GM21515 (cell line): ENCODE measurements around the gene TLCD5.

ENCODE experiments used
- ATAC-seq: cut with Tn5 transposase; IDR thresholded peaks from one replicate; pipeline ENCODE4 v1.9.1; 2021; ENCODE audit not compliant: unreplicated experiment

TLCD5 gene

DNA sequence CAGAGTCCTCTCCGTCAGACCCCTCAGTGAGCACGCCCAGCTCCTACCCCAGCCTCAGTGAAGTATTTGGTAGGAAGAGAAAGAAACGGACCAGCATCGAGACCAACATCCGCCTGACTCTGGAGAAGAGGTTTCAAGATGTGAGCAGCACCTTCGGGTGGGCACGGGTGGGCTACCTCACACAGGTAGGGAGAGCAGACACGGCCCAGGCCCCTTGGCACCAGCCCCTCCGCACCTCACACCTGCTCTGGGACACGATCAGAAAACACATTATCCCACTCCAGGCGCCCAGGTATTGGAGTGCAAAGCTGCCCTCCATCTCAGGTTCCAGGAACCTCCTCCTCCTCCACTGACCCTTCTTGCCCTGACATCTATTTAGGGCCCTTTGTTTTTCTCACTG, 17.6 kb upstream of the TLCD5 start:
- ATAC-seq: no peak

- ATAC-seq: no peak
Measured at GRCh38 chr11:120308081-120308480, 17.0 kb upstream of the TLCD5 start.

GRCh38 chr11:120310870-120311269, 14.2 kb upstream of the TLCD5 start:
- no peak for ATAC-seq

DNA sequence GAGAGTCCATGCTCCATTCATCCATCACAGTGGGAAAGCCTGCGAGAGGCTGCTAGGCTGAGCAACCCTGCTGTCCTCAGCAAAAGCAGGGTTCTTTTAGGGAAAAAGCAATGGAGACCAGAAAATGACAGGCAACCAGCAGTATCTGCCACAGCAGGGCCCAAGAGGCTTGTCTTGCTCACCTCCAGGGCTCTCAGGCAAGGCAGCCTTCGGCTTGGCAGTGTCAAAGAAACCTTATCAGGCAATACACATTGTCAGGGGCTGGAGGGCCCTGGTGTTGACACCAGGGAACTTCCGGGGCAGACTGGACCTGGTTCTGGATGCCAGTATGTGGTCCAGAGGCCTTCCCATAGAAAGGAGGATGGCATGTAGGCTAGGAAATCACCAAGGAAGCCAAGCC, 10.2 kb upstream of the TLCD5 start:
- ATAC-seq: no peak

GRCh38 chr11:120316880-120317688, 8.0 kb upstream of the TLCD5 start:
- no peak for ATAC-seq

DNA sequence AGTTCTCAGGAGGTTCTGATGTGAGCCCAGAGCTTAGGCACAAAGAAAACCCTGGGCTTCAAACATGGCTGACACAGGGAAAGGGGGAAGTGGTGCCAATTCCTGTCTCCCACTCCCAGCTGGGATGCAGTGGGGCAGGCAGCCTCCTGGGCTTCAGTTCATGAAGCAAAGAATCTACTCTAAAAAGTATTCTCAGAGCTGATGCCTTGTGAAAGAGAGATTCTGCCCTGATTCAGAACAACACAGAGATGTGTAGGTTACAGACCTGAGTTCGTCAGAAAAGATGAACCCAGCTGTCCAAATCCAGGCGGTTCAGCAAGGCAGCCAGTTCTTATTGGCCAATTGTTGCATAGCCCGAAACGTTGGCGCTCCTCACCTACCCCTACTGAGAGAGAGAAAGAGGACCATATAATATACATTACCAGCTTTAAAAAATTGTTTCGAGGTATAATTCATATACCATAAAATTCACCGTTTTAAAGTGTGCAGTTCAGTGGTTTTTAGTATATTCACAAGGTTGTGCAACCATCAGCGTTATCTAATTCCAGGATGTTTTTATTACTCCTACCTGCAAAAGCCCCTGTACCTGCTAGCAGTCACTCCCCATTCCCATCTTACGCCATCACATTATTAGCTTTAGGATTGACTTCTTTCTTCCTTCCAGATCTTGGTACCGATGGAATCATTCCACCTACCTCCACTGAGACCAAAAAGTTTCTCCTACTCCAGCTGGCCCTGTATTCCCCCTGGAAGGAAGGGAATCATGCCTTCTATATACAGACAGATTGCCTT, 7.2 kb upstream of the TLCD5 start:
- ATAC-seq: no peak

- ATAC-seq: no peak
Measured at GRCh38 chr11:120318906-120319305, 6.2 kb upstream of the TLCD5 start.

GRCh38 chr11:120326228-120326627, 1.1 kb downstream of the TLCD5 start:
- ATAC-seq: no peak

DNA sequence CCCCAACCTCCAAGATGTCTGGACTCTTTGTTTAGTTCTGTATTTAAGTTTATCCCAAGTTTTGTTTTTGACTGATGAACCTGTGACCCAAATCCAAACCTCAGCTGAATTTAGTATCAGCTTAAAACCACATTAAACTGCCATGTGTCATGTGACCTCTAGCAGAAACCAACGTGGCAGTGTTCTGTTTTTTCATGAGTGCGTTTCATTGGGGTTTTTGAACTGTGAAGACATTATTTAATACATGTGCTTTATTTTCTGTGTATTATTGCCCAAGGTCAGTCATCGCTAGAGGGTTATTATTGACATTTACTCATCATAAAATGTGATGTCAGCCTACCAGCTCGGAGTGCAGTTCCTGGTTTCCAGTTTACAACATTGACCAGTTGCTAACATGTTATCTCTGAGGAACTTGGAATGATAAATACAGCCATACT, 1.8 kb downstream of the TLCD5 start:
- ATAC-seq: no peak

- no peak for ATAC-seq
Measured at GRCh38 chr11:120327311-120327710, 2.2 kb downstream of the TLCD5 start.

- no peak for ATAC-seq
Measured at GRCh38 chr11:120329556-120329955, 4.5 kb downstream of the TLCD5 start.

GRCh38 chr11:120330045-120330444, 4.9 kb downstream of the TLCD5 start:
- no peak for ATAC-seq

DNA sequence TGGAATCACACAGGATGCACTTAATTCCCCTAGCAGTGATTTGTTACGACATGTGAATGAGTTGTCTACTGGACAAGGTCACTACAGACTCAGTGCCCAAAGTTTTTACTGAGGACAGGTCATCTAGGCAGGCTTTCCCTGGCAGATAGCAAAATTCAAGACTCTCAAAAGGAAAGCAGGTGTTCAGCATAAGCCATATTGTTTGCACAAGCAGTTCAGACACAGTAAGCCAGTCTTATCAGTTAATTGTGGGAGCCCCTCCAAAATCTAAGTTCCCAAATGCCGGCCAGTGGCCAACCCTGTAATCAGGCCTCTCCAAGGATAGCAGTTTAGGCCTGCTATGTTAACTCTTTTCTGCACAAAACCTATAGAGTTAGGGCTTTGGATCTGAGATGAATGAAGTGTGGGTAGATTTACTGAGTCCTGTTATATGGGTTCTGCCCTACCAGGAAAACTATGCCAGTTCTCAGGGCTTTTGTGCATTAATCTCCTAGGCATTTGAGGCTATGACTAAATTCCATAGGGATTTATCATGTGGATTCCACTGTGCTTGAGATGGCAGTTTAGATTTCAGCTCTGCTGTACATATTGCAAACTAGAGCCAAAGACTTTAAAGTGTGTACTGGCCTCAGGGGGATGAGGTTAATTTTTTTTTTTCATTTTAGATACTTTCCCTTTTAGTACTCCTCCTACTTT, 6.3 kb downstream of the TLCD5 start:
- ATAC-seq: no peak

- ATAC-seq: no peak
Measured at GRCh38 chr11:120332822-120333716, 8.0 kb downstream of the TLCD5 start.

GRCh38 chr11:120333801-120334200, 8.7 kb downstream of the TLCD5 start:
- ATAC-seq: no peak

GRCh38 chr11:120334332-120334731, 9.2 kb downstream of the TLCD5 start:
- no peak for ATAC-seq

- ATAC-seq: no peak
Measured at GRCh38 chr11:120334894-120335462, 9.9 kb downstream of the TLCD5 start.

- ATAC-seq: peak; percentile 26
Measured at GRCh38 chr11:120335556-120335907, 10.4 kb downstream of the TLCD5 start.

GRCh38 chr11:120335908-120336640, 11.0 kb downstream of the TLCD5 start, which contains the start of gene ARHGEF12:
Gene ARHGEF12 (plus strand): TSS chr11:120336413. CDS start chr11:120337244, 831 bp downstream.
- peak; percentile 62 for ATAC-seq
